ENCODE results near the gene PLCB4.

PLCB4 gene

GRCh38 chr20:9287826-9288225, 218.9 kb downstream of the PLCB4 start:
- TF ChIP-seq, protein P1, sequence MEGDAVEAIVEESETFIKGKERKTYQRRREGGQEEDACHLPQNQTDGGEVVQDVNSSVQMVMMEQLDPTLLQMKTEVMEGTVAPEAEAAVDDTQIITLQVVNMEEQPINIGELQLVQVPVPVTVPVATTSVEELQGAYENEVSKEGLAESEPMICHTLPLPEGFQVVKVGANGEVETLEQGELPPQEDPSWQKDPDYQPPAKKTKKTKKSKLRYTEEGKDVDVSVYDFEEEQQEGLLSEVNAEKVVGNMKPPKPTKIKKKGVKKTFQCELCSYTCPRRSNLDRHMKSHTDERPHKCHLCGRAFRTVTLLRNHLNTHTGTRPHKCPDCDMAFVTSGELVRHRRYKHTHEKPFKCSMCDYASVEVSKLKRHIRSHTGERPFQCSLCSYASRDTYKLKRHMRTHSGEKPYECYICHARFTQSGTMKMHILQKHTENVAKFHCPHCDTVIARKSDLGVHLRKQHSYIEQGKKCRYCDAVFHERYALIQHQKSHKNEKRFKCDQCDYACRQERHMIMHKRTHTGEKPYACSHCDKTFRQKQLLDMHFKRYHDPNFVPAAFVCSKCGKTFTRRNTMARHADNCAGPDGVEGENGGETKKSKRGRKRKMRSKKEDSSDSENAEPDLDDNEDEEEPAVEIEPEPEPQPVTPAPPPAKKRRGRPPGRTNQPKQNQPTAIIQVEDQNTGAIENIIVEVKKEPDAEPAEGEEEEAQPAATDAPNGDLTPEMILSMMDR (IDR thresholded peaks at IDR 0.05; ENCODE audit: low read depth, low read length) = no peak
- DNase-seq (ENCODE audit: extremely low read depth, low read depth) = no peak

GRCh38 chr20:9290331-9290730, 221.4 kb downstream of the PLCB4 start:
- DNase-seq (ENCODE audit: extremely low read depth, low read depth) = no peak
- TF ChIP-seq, protein P1 (IDR thresholded peaks at IDR 0.05; ENCODE audit: low read depth, low read length) = no peak

DNA sequence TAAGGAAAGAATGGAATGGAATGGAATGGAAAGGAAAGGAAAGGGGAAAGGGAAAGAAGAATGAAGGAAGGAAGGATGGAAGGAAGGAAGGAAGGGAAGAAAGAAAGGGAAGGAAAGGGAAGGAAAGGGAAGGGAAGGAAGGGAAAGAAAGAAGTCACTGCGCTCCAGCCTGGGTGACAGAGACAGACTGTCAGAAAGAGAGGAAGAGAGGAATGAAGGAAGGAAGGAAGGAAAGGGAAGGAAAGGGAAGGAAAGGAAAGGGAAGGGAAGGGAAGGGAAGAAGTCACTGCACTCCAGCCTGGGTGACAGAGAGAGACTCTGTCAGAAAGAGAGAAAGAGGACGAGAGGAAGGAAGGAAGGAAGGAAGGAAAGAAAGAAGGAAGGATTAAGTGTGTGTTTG, 224.3 kb downstream of the PLCB4 start:
- TF ChIP-seq, protein P1 (IDR thresholded peaks at IDR 0.05; ENCODE audit: low read depth, low read length) = no peak
- DNase-seq (ENCODE audit: extremely low read depth, low read depth) = no peak

- TF ChIP-seq, protein P1 (IDR thresholded peaks at IDR 0.05; ENCODE audit: low read depth, low read length) = no peak
- DNase-seq (ENCODE audit: extremely low read depth, low read depth) = peak; percentile 23
These were observed 225.2 kb downstream of the PLCB4 start for GRCh38 chr20:9294041-9294440.

GRCh38 chr20:9298906-9299305, 230.0 kb downstream of the PLCB4 start:
- no peak for DNase-seq (ENCODE audit: extremely low read depth, low read depth)
- TF ChIP-seq, protein P1 (IDR thresholded peaks at IDR 0.05; ENCODE audit: low read depth, low read length) = no peak

DNA sequence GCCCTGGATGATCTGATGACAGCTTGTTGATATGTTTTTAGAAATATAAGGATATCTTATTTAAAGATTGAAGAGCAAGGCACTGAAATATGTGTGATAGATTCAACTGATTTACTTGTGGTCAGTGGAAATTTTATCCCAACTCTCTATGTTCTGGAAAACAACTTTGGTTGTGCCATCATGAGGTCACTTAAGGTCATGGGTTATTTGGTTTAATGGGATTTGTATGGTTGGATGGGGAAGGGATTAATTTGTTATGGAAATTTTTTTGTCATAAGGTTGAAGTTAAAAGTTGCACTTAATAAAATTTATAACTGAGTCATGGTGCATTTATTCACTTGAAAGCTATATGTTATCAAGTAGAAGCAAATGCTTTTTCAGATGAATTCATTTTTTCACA, 231.2 kb downstream of the PLCB4 start:
- no peak for DNase-seq (ENCODE audit: extremely low read depth, low read depth)
- TF ChIP-seq, protein P1 (IDR thresholded peaks at IDR 0.05; ENCODE audit: low read depth, low read length) = no peak

DNA sequence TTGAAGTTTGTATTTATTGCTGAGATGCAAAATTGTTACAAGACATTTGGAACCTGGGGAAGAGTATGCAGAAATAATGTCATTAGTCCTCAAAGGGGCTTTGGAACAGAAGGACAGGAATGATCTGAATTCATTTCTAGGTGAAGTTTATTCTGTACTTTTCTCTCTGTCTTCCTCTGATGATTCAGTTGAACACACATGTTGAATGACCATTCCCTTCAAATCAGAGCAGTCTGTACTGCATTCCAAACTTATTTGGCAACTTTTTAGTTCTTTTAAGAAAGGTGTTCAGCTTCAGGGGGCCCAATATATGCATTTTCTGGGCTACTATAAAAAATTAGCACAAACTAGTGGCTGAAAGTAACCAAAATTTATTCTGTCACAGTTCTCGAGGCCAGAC, 231.6 kb downstream of the PLCB4 start:
- no peak for DNase-seq (ENCODE audit: extremely low read depth, low read depth)
- TF ChIP-seq, protein P1 (IDR thresholded peaks at IDR 0.05; ENCODE audit: low read depth, low read length) = no peak
